ENCODE measurements around the gene CHID1. TPM values are rescaled to one million over a fixed set of nuclear protein-coding genes. Genes with fewer than 3 reads are reported as not detected.

The CHID1 gene
- total and polyA plus RNA-seq, 2 of the 8 experiments (the other 6 are each of a cell fraction or from before 2014, with no cell fraction given) = 81.2 to 88.5 TPM

DNA sequence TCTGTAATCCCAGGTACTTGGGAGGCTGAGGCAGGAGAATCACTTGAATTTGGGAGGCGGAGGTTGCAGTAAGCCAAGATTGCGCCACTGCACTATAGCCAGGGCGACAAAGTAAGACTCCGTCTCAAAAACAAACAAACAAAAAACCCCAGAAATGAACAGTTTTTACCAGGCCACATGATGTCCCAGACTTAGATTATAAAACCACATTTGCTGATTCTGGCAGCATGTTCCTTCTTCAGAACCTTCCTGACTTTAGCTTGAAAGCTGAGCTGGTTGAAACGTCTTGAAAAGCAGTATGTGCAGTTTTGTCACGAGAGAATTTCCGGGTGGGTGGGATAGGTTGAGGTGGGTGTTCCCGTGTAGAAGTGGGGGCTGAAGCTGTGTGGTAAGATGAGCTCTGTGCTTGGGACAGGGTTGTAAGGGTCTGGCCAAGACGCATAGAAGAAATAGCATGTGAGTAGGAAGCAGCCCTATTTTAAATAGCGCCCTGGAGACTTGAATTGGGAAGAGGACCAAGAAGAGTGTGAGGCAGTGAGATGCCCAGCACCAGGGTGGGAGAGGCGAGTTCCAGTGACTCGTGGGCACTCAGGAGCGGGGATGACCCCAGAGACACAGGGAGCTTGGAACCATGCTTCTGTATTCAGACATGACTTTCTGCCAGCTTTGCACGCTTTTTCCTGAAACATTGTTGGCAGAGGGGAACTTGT, 22.7 kb upstream of the CHID1 start:
- Histone ChIP-seq H3K36me3 (ENCODE audit: control insufficient read depth in 2 of 4, insufficient read depth in 4 of 4, low read length in 3 of 4) (no peaks in the 10 kb centered on the region), H4K20me1 (replicated peaks in 1 of 2; ENCODE audit: control insufficient read depth in 1 of 2, insufficient read depth in 2 of 2, low read length in 2 of 2) (peaks cover 14 to 34% of the 10 kb centered on the region in 2 experiments), H3K79me2 (ENCODE audit: control insufficient read depth in 1 of 2, insufficient read depth in 2 of 2, low read length in 2 of 2) (peaks cover 0 to 78% of the 10 kb centered on the region in 2 experiments), H4K5ac (ENCODE audit: insufficient read length, low read depth, low read length) (no peak overlapping the region), H2BK12ac (ENCODE audit: low read depth, low read length) (peak overlapping the region; percentile 52; the same call in 1 of the 2 replicates), H3K18ac (ENCODE audit: extremely low read depth, low read length) (peak overlapping the region; percentile 11), H3K79me1 (ENCODE audit: low read depth, low read length) (peaks cover 19% of the 10 kb centered on the region), H2AK5ac (ENCODE audit: low read depth, low read length) (peak overlapping the region; percentile 95), H2BK20ac (ENCODE audit: low read length) (no peak overlapping the region), H3K4me2 (ENCODE audit: insufficient read depth in 1 of 2, low read depth in 2 of 2, low read length in 2 of 2) (peak overlapping the region; percentile 49 to 62), H3K9ac (replicated peaks in 1 of 4; ENCODE audit: extremely low read depth in 1 of 4, low read depth in 3 of 4, low read length in 3 of 4) (no peak overlapping the region; a peak in 1 of 7 replicates), H4K91ac (replicated peaks; ENCODE audit: insufficient read length, low read length) (peak overlapping the region; percentile 76), H3K9me3 (ENCODE audit: insufficient read depth in 2 of 2, low read depth in 1 of 2, low read length in 1 of 2) (no peaks in the 10 kb centered on the region), H3K56ac (replicated peaks; ENCODE audit: insufficient read length, low read depth, low read length) (no peak overlapping the region), H3K4me1 (replicated peaks in 1 of 4; ENCODE audit: control insufficient read depth in 3 of 4, insufficient read depth in 4 of 4, low read length in 3 of 4) (peaks cover 7 to 25% (median 16%) of the 10 kb centered on the region in 4 experiments), H3K4ac (replicated peaks; ENCODE audit: insufficient read length, low read depth, low read length) (peak overlapping the region; percentile 65), H2BK15ac (ENCODE audit: low read length) (peak overlapping the region; percentile 88; the same call in 1 of the 2 replicates), H4K8ac (ENCODE audit: extremely low read depth, insufficient read depth, low read length) (peak overlapping the region; percentile 28; the same call in 1 of the 2 replicates), H2BK120ac (replicated peaks; ENCODE audit: low read depth, low read length) (no peak overlapping the region), H3K27me3 (replicated peaks in 1 of 4; ENCODE audit: control insufficient read depth in 3 of 4, extremely low read depth in 1 of 4, insufficient read depth in 3 of 4, low read length in 3 of 4) (no peaks in the 10 kb centered on the region; a peak in 1 of 7 replicates), H3K4me3 (ENCODE audit: extremely low read depth in 1 of 4, insufficient read depth in 2 of 4, low read depth in 3 of 4, low read length in 4 of 4) (peak overlapping the region in 1 of 4 experiments; percentile 38; a peak in 1 of 8 replicates), H3K23ac (ENCODE audit: insufficient read length) (no peak overlapping the region), H2AFZ (ENCODE audit: low read length) (no peak overlapping the region), H2BK5ac (ENCODE audit: low read depth, low read length) (no peak overlapping the region), H3K27ac (ENCODE audit: low read depth, low read length) (no peak overlapping the region), H3K23me2 (ENCODE audit: low read depth, low read length) (peaks cover 2% of the 10 kb centered on the region; the same call in 1 of the 2 replicates), H3K14ac (ENCODE audit: insufficient read length) (no peak overlapping the region)
- WGBS, 2 experiments (ENCODE audit: extremely low coverage in 1 of 2, insufficient coverage in 1 of 2, insufficient read length in 1 of 2, insufficient replicate concordance in 2 of 2, low coverage in 1 of 2, low lambda C conversion rate in 2 of 2, missing lambda C conversion rate in 1 of 2) = 84% methylated on average over 14 of the region's 14 CpGs; no CpG with 5 or more reads in 1 of the 2 experiments
- no peak for DNase-seq (ENCODE audit: low read depth in 1 of 2, low spot score in 2 of 2)
- CTCF ChIA-PET (ENCODE audit: partially characterized antibody) = interaction anchor here (1.3 to 4.6 kb wide), 5 partner anchors 8 to 56 kb away, joined by 3 to 26 read pairs (median 5); partner anchors contain the start of gene AP2A2
- no peak for FAIRE-seq
- POLR2A ChIA-PET (ENCODE audit: partially characterized antibody) = interaction anchor here (0.6 to 3.9 kb wide), 8 partner anchors 12 to 654 kb away, joined by 3 to 33 read pairs (median 4); no protein-coding TSS in a partner anchor
- TF ChIP-seq SIX5 (IDR thresholded peaks at IDR 0.05; ENCODE audit: low read depth, low read length) (no peak), ASH2L (IDR thresholded peaks at IDR 0.05; ENCODE audit: low read length) (no peak)
